Lung (tissue), 12 donors: Measurements from ENCODE around the gene PBX3. TPM values are rescaled to one million over a fixed set of nuclear protein-coding genes. Genes with fewer than 3 reads are reported as not detected.

Source experiments
- ATAC-seq: fragments of 200-7000 bp; cut with Tn5 transposase; one replicate; pipeline ENCODE4 v1.9.1; 2020; ENCODE audit warnings: moderate number of reproducible peaks; ENCODE audit not compliant: insufficient read depth, low FRiP score
- DNase-seq, 3 donors: peaks; one replicate each; pipeline ENCODE4 v3.0.0-alpha.2; 2013 to 2017
- H3K27ac ChIP-seq, 2 donors: one replicate each; pipeline ENCODE4 v1.5.1; 2013; ENCODE audit warnings: mild to moderate bottlenecking in 2 of 2, moderate library complexity in 2 of 2, control low read depth in 1 of 2, inconsistent platforms in 1 of 2, low read depth in 1 of 2, low read length in 1 of 2
- H3K27me3 ChIP-seq, 3 donors: one replicate each; pipeline ENCODE4 v1.5.1; 2013; ENCODE audit warnings: low read length in 2 of 3; ENCODE audit not compliant: control insufficient read depth in 3 of 3, insufficient read depth in 3 of 3
- H3K36me3 ChIP-seq, 4 donors: one replicate each; pipeline ENCODE4 v1.5.1; 2013; ENCODE audit warnings: low read length in 4 of 4, mild to moderate bottlenecking in 1 of 4, moderate library complexity in 1 of 4; ENCODE audit not compliant: control insufficient read depth in 4 of 4, insufficient read depth in 4 of 4
- H3K4me1 ChIP-seq, 5 donors: one replicate each; pipeline ENCODE4 v1.5.1; 2013; ENCODE audit warnings: low read length in 5 of 5, mild to moderate bottlenecking in 2 of 5, moderate library complexity in 1 of 5; ENCODE audit not compliant: control insufficient read depth in 5 of 5, insufficient read depth in 5 of 5
- H3K4me3 ChIP-seq: one replicate; pipeline ENCODE4 v1.5.1; 2013; ENCODE audit warnings: mild to moderate bottlenecking, control low read depth, moderate library complexity
- H3K9ac ChIP-seq, 2 donors: one replicate each; pipeline ENCODE4 v1.5.1; 2013; ENCODE audit warnings: low read length in 2 of 2, control low read depth in 1 of 2; ENCODE audit not compliant: insufficient read depth in 1 of 2
- H3K9me3 ChIP-seq, 4 donors: one replicate each; pipeline ENCODE4 v1.5.1; 2013; ENCODE audit warnings: low read length in 3 of 4, mild to moderate bottlenecking in 1 of 4, moderate library complexity in 1 of 4; ENCODE audit not compliant: control insufficient read depth in 4 of 4, insufficient read depth in 3 of 4
- WGBS, 2 donors: extraction: QIAGEN DNeasy Blood & Tissue Kit; methylation state at CpG; one replicate each; pipeline ENCODE4 v1.1.7; 2013; 5-methylcytosine and 5-hydroxymethylcytosine counted together
- polyA plus RNA-seq, 2 donors: library from polyadenylated mRNA; stranded (reverse); fragments of 200-250 nt; gene quantifications; one replicate each; pipeline ENCODE4 v1.2.1, GENCODE V29; 2013
- total RNA-seq, 2 donors: library from RNA; depleted of rRNA in 1 of 2; stranded (reverse); fragments of >200 nt in 1 of 2; gene quantifications; one replicate each; pipeline ENCODE4 v1.2.1, GENCODE V29; 2014 to 2021
- TF ChIP-seq, protein P1 (sequence below): IDR thresholded peaks from 2 replicates; pipeline ENCODE4 v1.5.1; 2012; ENCODE audit warnings: mild to moderate bottlenecking; ENCODE audit errors: control extremely low read depth, extremely low read depth
- donor health status: control.
- donor health status: control.
- donor health status: Bipolar disorder and iron deficiency.
- donor health status: healthy.
- donor health status: DM: yes; HTN: yes; CAD: no.

Gene PBX3
- total and polyA plus RNA-seq, 4 donors, result 8.6 to 60.4 (median 26.4) TPM

DNA sequence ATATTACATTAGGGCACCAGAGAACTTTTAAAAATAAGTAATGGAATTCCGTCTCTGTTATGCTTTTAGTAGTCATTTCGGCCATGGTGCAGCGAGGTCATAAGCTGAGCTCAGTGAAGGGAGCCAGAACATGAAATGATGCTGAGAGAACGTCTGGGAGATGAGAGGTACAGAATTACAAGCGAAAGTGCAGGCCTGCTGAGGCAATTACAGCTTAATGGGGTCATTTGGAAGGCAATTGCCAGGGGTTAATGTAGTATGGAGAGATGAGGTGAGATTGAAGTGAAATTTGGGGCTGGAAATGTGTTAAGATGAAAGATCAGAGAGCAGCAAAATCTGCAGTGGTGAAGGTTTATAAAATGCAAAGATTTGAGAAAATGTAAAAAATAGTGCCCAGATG, 96.5 kb downstream of the PBX3 start:
- no peak overlapping the region for H3K4me3 ChIP-seq
- ATAC-seq, result no peak
- H3K9ac ChIP-seq, result peak overlapping the region in 1 of 2 donors; percentile 69
- H3K9me3 ChIP-seq, result no peaks in the 10 kb centered on the region
- no peaks in the 10 kb centered on the region for H3K36me3 ChIP-seq
- no peaks in the 10 kb centered on the region for H3K27me3 ChIP-seq
- 77 to 87% methylated on average over 5 of the region's 5 CpGs for WGBS, 2 donors
- H3K4me1 ChIP-seq, result peaks cover 2 to 44% (median 9%) of the 10 kb centered on the region in 5 donors
- no peak overlapping the region for H3K27ac ChIP-seq
- peak; percentile 55 to 81 (median 76) for DNase-seq
- TF ChIP-seq, protein P1, sequence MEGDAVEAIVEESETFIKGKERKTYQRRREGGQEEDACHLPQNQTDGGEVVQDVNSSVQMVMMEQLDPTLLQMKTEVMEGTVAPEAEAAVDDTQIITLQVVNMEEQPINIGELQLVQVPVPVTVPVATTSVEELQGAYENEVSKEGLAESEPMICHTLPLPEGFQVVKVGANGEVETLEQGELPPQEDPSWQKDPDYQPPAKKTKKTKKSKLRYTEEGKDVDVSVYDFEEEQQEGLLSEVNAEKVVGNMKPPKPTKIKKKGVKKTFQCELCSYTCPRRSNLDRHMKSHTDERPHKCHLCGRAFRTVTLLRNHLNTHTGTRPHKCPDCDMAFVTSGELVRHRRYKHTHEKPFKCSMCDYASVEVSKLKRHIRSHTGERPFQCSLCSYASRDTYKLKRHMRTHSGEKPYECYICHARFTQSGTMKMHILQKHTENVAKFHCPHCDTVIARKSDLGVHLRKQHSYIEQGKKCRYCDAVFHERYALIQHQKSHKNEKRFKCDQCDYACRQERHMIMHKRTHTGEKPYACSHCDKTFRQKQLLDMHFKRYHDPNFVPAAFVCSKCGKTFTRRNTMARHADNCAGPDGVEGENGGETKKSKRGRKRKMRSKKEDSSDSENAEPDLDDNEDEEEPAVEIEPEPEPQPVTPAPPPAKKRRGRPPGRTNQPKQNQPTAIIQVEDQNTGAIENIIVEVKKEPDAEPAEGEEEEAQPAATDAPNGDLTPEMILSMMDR, result no peak

DNA sequence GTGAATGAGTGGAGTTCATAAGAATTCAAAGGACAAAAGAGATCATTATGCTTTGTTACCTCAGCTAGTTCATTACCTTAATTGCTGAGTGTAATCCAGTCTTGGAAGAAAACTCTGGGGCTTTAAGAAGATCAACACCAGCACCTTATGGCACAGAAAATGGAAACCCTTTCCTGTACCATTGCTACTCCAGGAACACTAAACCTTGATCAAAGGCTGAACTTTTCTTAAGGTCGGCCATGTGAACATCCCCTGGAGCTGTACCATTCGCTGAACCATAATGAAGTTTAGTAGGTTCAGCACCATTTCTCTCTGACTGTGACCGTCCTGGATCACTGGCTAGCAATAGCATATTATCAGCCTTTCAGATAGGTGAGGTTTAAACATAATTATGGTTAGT, 97.4 kb downstream of the PBX3 start:
- no peaks in the 10 kb centered on the region for H3K36me3 ChIP-seq
- no peaks in the 10 kb centered on the region for H3K27me3 ChIP-seq
- TF ChIP-seq, protein P1, result no peak
- H3K9me3 ChIP-seq, result no peaks in the 10 kb centered on the region
- no peak overlapping the region for H3K4me3 ChIP-seq
- no peak for DNase-seq
- H3K4me1 ChIP-seq, result peaks cover 2 to 36% (median 9%) of the 10 kb centered on the region in 5 donors
- WGBS, 2 donors, result 96 to 99% methylated on average over 3 of the region's 3 CpGs
- no peak overlapping the region for H3K27ac ChIP-seq
- no peak for ATAC-seq
- H3K9ac ChIP-seq, result no peak overlapping the region

DNA sequence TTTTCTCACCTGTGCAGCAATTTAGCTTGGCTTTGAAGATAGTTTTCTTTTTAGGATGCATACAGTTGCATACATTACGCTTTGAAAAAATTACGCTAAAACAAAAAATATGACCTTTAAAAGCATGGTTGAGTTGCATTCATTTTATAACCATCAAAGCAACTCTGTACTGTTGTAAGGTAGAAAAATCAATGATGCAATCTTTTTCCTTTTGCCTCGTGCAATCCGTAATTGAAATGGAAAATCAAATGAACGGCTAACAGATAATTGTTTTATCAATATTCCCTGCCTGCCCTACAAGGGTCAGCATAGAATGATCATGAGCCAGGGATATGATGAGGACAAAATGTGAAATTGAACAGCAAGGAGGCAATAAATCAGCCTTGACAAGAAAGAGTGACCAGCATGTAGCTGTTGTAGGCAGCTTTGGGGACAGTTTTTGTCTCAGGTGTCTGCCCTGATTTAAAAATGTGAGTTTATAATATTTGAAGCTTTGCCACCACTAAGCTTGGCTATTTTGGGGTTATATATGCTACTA, 98.2 kb downstream of the PBX3 start:
- no peak for DNase-seq
- Histone ChIP-seq H3K4me3 (no peak overlapping the region), H3K9me3 (no peaks in the 10 kb centered on the region), H3K4me1 (peaks cover 2 to 30% (median 9%) of the 10 kb centered on the region in 5 donors), H3K27me3 (no peaks in the 10 kb centered on the region), H3K36me3 (no peaks in the 10 kb centered on the region), H3K9ac (no peak overlapping the region), H3K27ac (no peak overlapping the region)
- TF ChIP-seq, protein P1, result no peak
- ATAC-seq, result no peak
- WGBS, 2 donors, result 94 to 95% methylated on average over 5 of the region's 5 CpGs

DNA sequence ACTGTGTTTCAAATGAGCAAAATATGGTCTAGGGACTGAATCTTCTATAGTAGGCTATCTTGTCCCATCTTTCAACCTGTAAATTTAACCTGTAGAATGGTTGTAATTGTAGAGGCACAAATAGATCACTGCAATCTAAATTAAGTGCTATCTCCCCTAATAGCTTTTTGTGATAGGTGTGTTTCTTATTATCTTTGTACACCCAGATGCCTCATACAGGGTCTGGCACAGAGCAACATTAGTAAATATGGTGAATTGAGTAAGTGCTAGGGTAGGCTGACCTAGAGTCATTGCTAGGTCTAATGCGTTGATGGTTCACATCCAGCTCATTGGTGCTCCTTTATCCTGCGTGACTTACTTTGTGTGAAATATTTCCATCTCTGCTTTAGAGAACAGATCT, 100.6 kb downstream of the PBX3 start:
- no peak overlapping the region for H3K9ac ChIP-seq
- H3K36me3 ChIP-seq, result no peaks in the 10 kb centered on the region
- no peaks in the 10 kb centered on the region for H3K9me3 ChIP-seq
- no peak overlapping the region for H3K4me3 ChIP-seq
- WGBS, 2 donors, result 75 to 98% methylated on average over 2 of the region's 2 CpGs
- no peaks in the 10 kb centered on the region for H3K27me3 ChIP-seq
- DNase-seq, result no peak
- ATAC-seq, result no peak
- no peak overlapping the region for H3K27ac ChIP-seq
- TF ChIP-seq, protein P1, result no peak
- peaks cover 0 to 26% (median 6%) of the 10 kb centered on the region in 5 donors for H3K4me1 ChIP-seq
